Activated CD4-positive, CD25-positive, alpha-beta regulatory T cell treated with anti-CD3 and anti-CD28 coated beads, Interleukin-2, amount 50 U/mL, for 24 hours (primary cell): ENCODE measurements around the gene SCD5.

Source experiments
- ATAC-seq, 2 donors: fragments of 150-1000 bp; cut with Tn5 transposase; one replicate each; pipeline ENCODE4 v1.10.0; 2021; ENCODE audit warnings: mild to moderate bottlenecking in 1 of 2, moderate library complexity in 1 of 2

Gene SCD5

DNA sequence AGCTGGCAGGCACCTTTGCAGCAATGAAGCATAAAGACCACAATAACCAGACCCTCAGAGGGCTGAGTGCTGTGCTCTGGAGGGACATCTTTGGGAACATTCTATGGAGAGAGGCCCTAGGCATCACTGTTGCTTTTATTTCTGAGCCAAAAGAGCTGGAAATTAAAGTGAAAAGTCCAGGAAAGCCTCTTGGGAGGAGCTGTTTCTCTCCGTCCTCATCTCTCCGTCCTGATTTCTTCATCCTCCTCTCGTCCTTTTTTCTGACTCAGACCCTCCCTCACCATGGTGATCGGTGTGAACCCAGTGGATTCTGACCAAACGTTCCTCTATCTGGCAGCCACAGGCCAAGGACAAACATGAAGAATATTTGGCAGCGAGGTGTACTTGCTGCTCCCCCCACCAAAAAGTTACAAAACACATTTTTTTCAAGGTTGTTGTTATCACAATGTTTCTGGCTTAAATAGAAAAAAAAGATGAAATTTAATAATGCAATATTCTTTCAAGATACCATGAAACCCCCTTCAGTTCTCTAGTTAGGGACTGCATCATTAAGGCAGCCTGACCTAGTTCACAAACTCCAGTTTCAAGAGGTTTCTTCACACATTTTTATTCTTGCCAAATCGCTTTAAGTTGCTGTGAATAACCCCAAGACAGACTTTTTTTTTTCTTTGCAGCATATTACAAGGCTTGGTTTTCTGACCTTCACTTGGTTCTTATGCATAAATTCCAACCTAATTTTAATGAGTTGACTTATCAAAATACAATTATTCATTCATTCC lies 80.2 kb downstream of the SCD5 start:
- no peak for ATAC-seq

DNA sequence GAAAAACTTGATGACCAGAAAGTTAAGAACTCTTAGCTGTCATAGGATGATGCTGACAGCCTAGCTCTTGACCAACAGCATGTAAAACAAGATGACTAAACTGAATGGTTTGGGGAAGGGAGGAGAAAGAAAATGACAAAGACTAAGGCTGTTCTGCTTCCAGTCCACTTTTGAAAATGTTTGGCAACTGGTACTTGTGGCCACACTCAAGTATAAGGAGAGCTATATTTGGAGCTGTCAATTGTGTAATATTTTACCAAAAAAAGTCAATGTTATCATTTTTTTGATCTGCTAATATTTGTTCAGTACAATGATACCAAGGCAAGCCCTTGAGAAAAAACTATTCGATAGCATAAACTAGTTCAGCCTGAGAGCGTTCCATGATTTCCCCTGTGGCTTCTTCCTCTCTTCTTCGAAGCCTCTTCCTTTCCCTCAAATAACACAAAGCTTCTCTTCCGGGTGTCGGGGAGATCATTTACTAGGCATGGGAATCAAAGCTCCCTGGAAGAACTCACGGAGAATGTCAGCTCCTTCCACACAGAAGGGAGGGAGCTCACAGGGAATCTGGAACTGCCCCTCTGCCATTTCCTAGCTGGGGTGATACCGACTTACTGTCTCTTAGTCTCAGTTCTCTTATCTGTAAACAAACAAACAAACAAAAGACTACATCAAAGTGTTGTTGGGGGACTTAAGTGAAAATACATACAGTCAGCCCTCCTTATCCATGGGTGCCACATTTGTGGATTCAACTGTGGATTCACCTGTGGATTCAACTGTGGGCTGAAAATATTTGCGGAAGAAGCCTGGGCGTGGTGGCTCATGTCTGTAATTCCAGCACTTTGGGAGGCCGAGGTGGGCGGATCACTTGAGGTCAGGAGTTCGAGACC lies 82.6 kb downstream of the SCD5 start:
- no peak for ATAC-seq

DNA sequence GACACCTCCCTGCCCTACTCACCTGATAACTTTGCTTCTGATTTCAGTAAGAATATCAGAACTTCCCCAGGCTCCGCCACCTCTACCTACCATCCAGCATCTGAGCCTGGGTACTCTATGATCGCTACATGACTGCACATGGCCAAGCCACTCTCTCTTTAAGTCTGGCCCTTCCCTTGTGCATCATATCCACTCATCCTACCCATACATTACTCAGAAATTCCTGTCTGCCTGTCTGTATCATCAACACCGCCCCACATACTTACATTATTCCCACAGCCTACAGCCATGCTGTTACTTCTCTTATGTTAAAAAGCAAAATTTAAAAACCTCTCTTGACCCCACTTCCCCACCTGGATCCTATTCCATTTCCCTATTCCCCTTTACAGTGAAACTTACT lies 84.7 kb downstream of the SCD5 start:
- ATAC-seq, result no peak

- ATAC-seq, result no peak
Observed at GRCh38 chr4:82712561-82712960, 86.0 kb downstream of the SCD5 start.

DNA sequence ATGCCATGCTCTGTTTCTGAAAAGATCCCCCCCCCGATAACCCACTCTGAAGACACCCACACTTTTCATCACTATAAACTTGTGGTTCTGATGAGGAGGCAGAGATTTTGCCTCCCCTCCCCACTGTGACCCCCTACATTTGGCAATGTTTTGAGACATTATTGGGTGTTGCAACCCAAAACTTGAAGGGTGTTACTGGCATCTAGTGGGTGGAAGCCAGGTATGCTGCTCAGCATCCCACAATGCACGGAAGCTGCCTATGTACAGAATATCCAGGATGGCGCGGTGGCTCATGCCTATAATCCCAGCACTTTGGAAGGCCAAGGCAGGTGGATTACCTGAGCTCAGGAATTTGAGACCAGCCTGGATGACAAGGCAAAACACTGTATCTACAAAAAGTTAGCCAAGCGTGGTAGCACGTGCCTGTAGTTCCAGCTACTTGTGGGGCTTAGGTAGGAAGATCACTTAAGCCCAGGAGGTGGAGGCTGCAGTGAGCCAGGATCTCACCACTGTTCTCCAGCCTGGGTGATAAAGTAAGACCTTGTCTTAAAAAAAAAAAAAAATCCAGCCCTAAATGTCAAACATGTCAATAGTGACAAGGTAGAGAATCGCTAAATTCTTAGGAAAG lies 87.3 kb downstream of the SCD5 start:
- no peak for ATAC-seq

- no peak for ATAC-seq
Observed at GRCh38 chr4:82710197-82710929, 88.2 kb downstream of the SCD5 start.

GRCh38 chr4:82708982-82709381 lies 89.6 kb downstream of the SCD5 start:
- ATAC-seq, result no peak

- no peak for ATAC-seq
Observed at GRCh38 chr4:82706349-82707000, 92.1 kb downstream of the SCD5 start.

DNA sequence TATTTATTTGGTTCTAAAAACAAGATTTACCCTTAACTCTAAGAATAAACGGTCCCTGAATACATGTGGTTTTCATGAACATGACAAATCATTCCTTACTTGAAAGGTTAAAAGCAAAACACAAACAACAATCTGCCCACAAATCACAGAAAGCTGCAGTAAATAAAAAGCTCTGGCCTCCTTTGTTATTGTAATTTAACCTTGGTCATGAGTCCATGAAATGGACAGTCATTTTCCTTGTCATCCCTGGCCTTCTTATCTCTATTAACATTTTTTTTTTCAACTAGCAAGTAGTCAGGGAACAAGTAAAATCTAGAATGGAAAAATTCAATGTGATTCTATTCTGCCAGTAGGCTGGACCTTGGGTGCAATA lies 92.7 kb downstream of the SCD5 start:
- no peak for ATAC-seq

GRCh38 chr4:82705169-82705927 lies 93.2 kb downstream of the SCD5 start:
- no peak for ATAC-seq

- ATAC-seq, result no peak
Observed at GRCh38 chr4:82704156-82704555, 94.4 kb downstream of the SCD5 start.

DNA sequence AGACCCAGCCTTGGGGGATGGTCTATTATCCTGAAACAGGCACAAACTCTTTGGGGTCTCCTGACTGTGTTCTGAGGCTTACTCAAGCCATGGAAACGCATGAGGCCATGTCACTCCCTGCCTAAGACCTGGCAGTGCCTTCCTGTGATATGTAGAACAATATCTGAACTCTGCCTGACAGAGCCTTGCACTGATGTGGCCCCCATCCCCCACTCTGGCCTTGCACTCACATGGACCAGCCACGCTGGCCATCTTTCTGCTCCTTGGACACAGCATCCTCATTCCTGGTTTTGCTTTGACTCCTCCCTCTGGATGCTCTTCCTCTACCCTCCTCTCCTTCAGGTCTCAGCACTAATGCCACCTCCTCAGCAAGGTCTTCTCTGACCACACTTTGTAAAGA lies 100.2 kb downstream of the SCD5 start:
- no peak for ATAC-seq

- no peak for ATAC-seq
Observed at GRCh38 chr4:82697561-82697960, 101.0 kb downstream of the SCD5 start.

DNA sequence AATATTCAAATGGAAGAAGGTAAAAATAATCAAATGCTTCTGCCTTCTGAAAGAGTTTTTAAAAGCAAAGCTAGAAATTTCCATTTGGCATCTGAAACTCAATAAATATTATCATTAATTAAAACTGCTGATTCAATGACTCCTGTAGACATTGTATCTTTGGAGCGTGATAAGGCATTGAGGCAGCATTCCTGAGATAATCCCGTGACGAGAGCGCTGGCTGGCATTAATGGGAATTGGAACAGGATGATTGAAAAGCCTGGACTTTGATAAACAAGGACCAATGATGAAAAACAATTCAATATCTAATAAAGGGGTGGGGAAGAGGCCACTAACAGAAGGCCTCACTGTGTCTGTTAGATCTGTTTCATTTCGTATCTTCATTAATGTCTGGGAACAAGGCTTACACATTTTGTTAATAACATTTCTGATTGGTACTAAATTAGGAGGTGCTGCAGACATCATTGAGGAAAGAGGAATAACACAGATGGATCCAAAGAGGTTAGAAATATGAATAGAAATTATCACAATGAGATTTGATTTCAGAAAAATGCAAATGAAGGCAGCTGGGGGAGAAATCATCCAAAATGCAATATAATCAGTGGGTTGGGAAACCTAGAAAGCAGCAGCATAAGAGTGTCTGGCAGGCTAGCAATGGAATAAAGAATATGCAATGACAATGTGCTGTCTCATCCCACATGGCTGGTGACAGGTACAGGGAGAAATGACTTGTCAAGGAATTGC lies 102.3 kb downstream of the SCD5 start:
- no peak for ATAC-seq

DNA sequence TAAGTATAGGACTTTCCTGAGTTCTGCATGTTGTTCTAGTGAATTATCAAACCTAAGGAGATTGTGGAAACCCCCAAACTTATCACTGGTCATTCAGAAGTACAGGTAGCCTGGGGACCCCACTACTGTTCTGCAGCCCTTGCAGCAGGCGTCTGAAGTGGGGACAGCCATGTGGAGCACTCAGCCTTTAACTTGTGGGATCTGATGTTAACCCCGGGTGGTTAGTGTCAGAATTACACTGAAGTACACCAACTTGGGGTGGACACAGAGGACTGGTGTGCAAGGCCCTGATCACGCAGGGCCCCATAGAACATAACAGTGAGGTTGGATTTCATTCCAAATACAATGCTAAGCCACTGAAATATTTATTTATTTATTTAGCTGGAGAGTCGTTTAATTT lies 103.7 kb downstream of the SCD5 start:
- ATAC-seq, result no peak

GRCh38 chr4:82694046-82694445 lies 104.5 kb downstream of the SCD5 start:
- ATAC-seq, result no peak

DNA sequence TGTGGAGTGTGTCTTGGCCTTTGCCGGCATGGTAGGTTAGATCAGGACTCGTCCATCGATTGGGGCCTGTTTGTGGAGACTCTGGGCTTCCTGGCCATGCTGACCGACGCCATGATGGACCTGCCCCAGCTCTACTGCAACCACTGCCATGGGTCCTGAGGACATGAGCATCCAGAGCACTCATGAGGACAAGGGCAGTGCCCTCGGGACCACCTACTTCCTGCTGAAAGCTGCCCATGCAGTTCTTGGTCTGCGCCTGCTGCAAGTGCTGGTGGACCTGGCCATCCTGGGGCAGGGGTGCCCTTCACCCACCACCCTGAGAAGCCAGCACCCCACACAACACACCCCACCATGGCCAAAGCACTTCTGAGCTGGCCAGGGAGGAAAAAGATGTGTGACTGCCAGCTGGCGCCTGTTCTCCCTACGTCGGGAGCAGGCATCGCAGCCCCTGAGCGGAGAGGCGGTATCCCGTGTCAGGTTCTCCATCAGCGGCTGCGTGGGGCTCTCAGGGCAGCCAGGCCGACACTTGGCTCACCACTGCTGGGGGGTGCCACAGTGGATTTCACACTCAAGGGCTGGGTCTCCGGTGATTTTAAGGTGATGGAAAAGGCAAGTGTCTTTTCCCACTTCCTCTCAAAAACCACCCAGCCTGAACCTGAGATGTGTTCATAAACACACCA lies 106.4 kb downstream of the SCD5 start:
- ATAC-seq, result no peak

DNA sequence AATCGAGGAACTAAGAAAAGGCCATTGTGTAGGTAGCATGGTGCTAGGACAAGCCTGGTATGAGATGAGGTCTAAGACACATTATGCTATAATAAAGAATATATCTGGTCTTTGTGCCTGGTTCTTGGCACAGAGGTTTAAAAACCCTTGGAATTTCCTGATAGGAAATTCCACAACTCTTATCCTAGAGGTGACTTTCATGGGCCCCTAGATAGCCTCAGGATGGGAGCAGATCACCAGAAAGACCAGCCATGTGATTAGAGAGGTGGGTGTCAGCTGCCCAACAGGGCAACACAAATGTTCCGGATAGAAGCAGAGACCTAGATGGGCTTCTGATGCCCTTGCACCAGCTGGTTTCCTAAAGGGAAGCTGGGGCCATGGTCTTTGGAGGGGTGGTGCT lies 107.2 kb downstream of the SCD5 start:
- ATAC-seq, result no peak

DNA sequence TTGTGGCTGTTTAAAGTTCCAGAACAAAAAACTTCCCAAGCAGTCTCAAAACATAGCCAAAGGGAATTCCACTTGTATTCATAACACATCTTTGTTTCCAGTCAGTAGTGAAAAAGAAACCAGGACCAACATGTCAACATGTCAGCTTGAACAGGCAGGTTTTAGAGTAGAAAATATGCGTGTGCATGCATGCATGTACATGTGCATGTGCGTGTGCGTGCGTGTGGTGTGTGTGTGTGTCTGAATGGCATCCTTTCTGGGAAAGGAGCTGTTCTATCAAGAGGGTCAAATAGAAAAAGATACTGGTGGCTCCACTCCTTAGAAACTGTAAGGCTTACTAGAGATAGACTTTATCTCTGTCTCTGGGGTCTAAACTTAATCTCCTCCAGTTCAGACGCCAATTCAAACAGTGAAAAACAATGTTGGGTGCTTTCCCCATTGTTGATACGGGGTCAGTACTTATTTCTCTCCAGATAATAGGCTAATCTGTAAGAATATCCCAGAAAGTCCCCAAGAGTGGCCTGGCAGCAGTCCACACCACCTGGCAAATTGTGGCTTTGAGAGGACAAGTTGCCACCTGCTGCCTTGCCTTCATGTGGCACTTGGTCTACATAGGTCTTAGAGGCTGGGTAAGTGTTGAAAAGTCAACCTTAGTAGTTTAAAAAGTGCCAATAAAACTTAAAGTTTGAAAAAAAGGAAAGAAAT lies 110.4 kb downstream of the SCD5 start:
- no peak for ATAC-seq

- no peak for ATAC-seq
Observed at GRCh38 chr4:82687531-82687930, 111.1 kb downstream of the SCD5 start.
